Measurements from ENCODE around the gene TLE2. TPM values are rescaled to one million over a fixed set of nuclear protein-coding genes. Genes with fewer than 3 reads are reported as not detected.

The TLE2 gene
- total and polyA plus RNA-seq, 9 of the 15 experiments (the other 6 are each of a cell fraction or from before 2014, with no cell fraction given): 0.35 to 13.1 (median 6.2) TPM

DNA sequence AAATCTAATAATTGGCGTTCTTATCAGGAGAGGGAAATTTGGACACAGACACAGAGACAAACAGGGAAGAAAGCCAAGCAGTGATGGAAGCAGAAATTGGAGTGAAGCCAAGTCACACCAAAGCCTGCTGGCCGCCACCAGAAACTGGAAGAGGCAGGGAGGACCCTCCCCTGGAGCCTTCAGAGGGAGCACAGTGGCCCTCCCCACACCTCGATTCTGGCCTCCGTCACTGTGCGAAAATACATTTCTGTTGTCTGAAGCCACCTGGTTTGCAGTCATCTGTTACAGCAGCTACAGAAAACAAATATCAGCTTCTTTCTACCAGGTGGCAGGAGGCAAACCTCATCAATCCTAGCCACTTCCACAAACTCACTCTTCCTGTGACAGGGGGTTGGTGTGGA, 60.0 kb downstream of the TLE2 start (continued):
- TF ChIP-seq, protein P1, sequence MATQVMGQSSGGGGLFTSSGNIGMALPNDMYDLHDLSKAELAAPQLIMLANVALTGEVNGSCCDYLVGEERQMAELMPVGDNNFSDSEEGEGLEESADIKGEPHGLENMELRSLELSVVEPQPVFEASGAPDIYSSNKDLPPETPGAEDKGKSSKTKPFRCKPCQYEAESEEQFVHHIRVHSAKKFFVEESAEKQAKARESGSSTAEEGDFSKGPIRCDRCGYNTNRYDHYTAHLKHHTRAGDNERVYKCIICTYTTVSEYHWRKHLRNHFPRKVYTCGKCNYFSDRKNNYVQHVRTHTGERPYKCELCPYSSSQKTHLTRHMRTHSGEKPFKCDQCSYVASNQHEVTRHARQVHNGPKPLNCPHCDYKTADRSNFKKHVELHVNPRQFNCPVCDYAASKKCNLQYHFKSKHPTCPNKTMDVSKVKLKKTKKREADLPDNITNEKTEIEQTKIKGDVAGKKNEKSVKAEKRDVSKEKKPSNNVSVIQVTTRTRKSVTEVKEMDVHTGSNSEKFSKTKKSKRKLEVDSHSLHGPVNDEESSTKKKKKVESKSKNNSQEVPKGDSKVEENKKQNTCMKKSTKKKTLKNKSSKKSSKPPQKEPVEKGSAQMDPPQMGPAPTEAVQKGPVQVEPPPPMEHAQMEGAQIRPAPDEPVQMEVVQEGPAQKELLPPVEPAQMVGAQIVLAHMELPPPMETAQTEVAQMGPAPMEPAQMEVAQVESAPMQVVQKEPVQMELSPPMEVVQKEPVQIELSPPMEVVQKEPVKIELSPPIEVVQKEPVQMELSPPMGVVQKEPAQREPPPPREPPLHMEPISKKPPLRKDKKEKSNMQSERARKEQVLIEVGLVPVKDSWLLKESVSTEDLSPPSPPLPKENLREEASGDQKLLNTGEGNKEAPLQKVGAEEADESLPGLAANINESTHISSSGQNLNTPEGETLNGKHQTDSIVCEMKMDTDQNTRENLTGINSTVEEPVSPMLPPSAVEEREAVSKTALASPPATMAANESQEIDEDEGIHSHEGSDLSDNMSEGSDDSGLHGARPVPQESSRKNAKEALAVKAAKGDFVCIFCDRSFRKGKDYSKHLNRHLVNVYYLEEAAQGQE (IDR thresholded peaks at IDR 0.05; ENCODE audit: borderline replicate concordance): 0 out of 2 replicates have a peak, but pooled peaks have one; percentile 9
- TF ChIP-seq, protein P1 (CRISPR knock-in tag; IDR thresholded peaks at IDR 0.05; ENCODE audit: low read depth): no peak
- TF ChIP-seq HSF4 (CRISPR knock-in tag; IDR thresholded peaks at IDR 0.05; ENCODE audit: borderline replicate concordance) (no peak), ZNF121 (CRISPR knock-in tag; conservative IDR thresholded peaks at IDR 0.05) (no peak)
